H1 (cell line): Measurements from ENCODE around the gene CTXN1. TPM values are rescaled to one million over a fixed set of nuclear protein-coding genes. Genes with fewer than 3 reads are reported as not detected.

ENCODE experiments used
- CTCF ChIA-PET: fragments of 300-600 bp; sonication (Branson Sonifier 250); formaldehyde crosslinking; loops from one replicate; lab custom pipeline; 2021; ENCODE audit not compliant: partially characterized antibody; lab: Charles Lee
- POLR2A ChIA-PET: fragments of 300-600 bp; sonication (Branson Sonifier 250); formaldehyde crosslinking; loops from one replicate; lab custom pipeline; 2021; ENCODE audit warnings: inconsistent platforms; ENCODE audit not compliant: partially characterized antibody; lab: Charles Lee
- DNase-seq, 2 experiments: peaks; one replicate each; pipeline versions ENCODE4 v3.0.0 to v3.0.0-alpha.2; 2010 to 2022; ENCODE audit warnings: low spot score in 2 of 2, low read depth in 1 of 2, mixed read lengths in 1 of 2
- FAIRE-seq: peaks from 2 replicates; lab custom pipeline; 2011; peaks lifted over from hg19 to GRCh38; lab: Jason Lieb, UNC
- H2AFZ ChIP-seq: 2 replicates; pipeline ENCODE4 v1.8.1; 2012; ENCODE audit warnings: low read length, inconsistent platforms
- H2AK5ac ChIP-seq: 2 replicates; pipeline ENCODE4 v1.6.1; 2013; ENCODE audit warnings: low read depth, low read length
- H2BK120ac ChIP-seq: replicated peaks from 2 replicates; pipeline ENCODE3; 2013; ENCODE audit warnings: low read depth, low read length, inconsistent platforms
- H2BK12ac ChIP-seq: 2 replicates; pipeline ENCODE4 v1.6.1; 2013; ENCODE audit warnings: low read depth, low read length
- H2BK15ac ChIP-seq: 2 replicates; pipeline ENCODE4 v1.6.1; 2013; ENCODE audit warnings: low read length
- H2BK20ac ChIP-seq: 2 replicates; pipeline ENCODE4 v1.6.1; 2013; ENCODE audit warnings: low read length
- H2BK5ac ChIP-seq: 2 replicates; pipeline ENCODE4 v1.6.1; 2013; ENCODE audit warnings: low read depth, low read length
- H3K14ac ChIP-seq: 2 replicates; pipeline ENCODE4 v1.6.1; 2013; ENCODE audit warnings: inconsistent platforms; ENCODE audit not compliant: insufficient read length
- H3K18ac ChIP-seq: 2 replicates; pipeline ENCODE4 v1.6.1; 2013; ENCODE audit warnings: low read length; ENCODE audit errors: extremely low read depth
- H3K23ac ChIP-seq: 2 replicates; pipeline ENCODE4 v1.6.1; 2013; ENCODE audit warnings: inconsistent platforms; ENCODE audit not compliant: insufficient read length
- H3K23me2 ChIP-seq: 2 replicates; pipeline ENCODE4 v1.6.1; 2013; ENCODE audit warnings: low read depth, low read length
- H3K27ac ChIP-seq: 2 replicates; pipeline ENCODE4 v1.6.1; 2011; ENCODE audit warnings: low read depth, low read length, inconsistent platforms
- H3K27me3 ChIP-seq, 4 experiments: replicated peaks in 1 of 4; 1 replicate in 1 of 4; 2 replicates in 3 of 4; pipeline versions ENCODE4 v1.6.1 to v1.8.1; 2011 to 2013; ENCODE audit warnings: low read length in 3 of 4, mild to moderate bottlenecking in 3 of 4, inconsistent platforms in 2 of 4, mixed read lengths in 2 of 4, moderate library complexity in 1 of 4; ENCODE audit not compliant: control insufficient read depth in 3 of 4, insufficient read depth in 3 of 4; ENCODE audit errors: extremely low read depth in 1 of 4
- H3K36me3 ChIP-seq, 4 experiments: 2 replicates each; pipeline versions ENCODE4 v1.6.1 to v1.8.1; 2011 to 2013; ENCODE audit warnings: mild to moderate bottlenecking in 4 of 4, low read length in 3 of 4, moderate library complexity in 2 of 4, control low read depth in 1 of 4, inconsistent platforms in 1 of 4; ENCODE audit not compliant: insufficient read depth in 4 of 4, control insufficient read depth in 2 of 4
- H3K4ac ChIP-seq: replicated peaks from 2 replicates; pipeline ENCODE3; 2013; ENCODE audit warnings: low read length, low read depth, mixed read lengths, inconsistent platforms; ENCODE audit not compliant: insufficient read length
- H3K4me1 ChIP-seq, 4 experiments: replicated peaks in 1 of 4; 1 replicate in 1 of 4; 2 replicates in 3 of 4; pipeline versions ENCODE4 v1.6.1 to v1.8.1; 2011 to 2013; ENCODE audit warnings: low read length in 3 of 4, inconsistent platforms in 2 of 4, mixed read lengths in 1 of 4; ENCODE audit not compliant: insufficient read depth in 4 of 4, control insufficient read depth in 3 of 4
- H3K4me2 ChIP-seq, 2 experiments: 2 replicates each; pipeline versions ENCODE4 v1.6.1 to v1.8.1; 2011 to 2013; ENCODE audit warnings: low read depth in 2 of 2, low read length in 2 of 2, control low read depth in 1 of 2, inconsistent platforms in 1 of 2, mild to moderate bottlenecking in 1 of 2; ENCODE audit not compliant: insufficient read depth in 1 of 2
- H3K4me3 ChIP-seq, 4 experiments: fragments of 200-600, 300-600 bp in 1 of 4; sonication (generic), shearing (Covaris generic), sonication (Bioruptor Twin) in 1 of 4; 2 replicates each; pipeline versions ENCODE4 v1.5.1 to v1.8.1; 2011 to 2016; ENCODE audit warnings: low read length in 4 of 4, low read depth in 3 of 4, control low read depth in 2 of 4, inconsistent platforms in 2 of 4, mild to moderate bottlenecking in 2 of 4, mixed read lengths in 1 of 4, moderate library complexity in 1 of 4; ENCODE audit not compliant: insufficient read depth in 2 of 4; ENCODE audit errors: extremely low read depth in 1 of 4
- H3K56ac ChIP-seq: replicated peaks from 2 replicates; pipeline ENCODE3; 2013; ENCODE audit warnings: low read depth, mild to moderate bottlenecking, mixed read lengths, low read length, inconsistent platforms; ENCODE audit not compliant: insufficient read length
- H3K79me1 ChIP-seq: 2 replicates; pipeline ENCODE4 v1.6.1; 2013; ENCODE audit warnings: low read depth, low read length, control low read depth
- H3K79me2 ChIP-seq, 2 experiments: 2 replicates each; pipeline versions ENCODE4 v1.6.1 to v1.8.1; 2012 to 2013; ENCODE audit warnings: low read length in 2 of 2, mild to moderate bottlenecking in 2 of 2, inconsistent platforms in 1 of 2; ENCODE audit not compliant: insufficient read depth in 2 of 2, control insufficient read depth in 1 of 2
- H3K9ac ChIP-seq, 4 experiments: replicated peaks in 1 of 4; 1 replicate in 1 of 4; 2 replicates in 3 of 4; pipeline versions ENCODE4 v1.6.1 to v1.8.1; 2011 to 2013; ENCODE audit warnings: low read depth in 3 of 4, low read length in 3 of 4, control low read depth in 2 of 4, mild to moderate bottlenecking in 2 of 4, moderate library complexity in 2 of 4, inconsistent platforms in 1 of 4; ENCODE audit errors: extremely low read depth in 1 of 4
- H3K9me3 ChIP-seq, 2 experiments: 2 replicates each; pipeline versions ENCODE4 v1.6.1 to v1.8.1; 2012 to 2013; ENCODE audit warnings: mild to moderate bottlenecking in 2 of 2, moderate library complexity in 2 of 2, control low read depth in 1 of 2, inconsistent platforms in 1 of 2, low read depth in 1 of 2, low read length in 1 of 2, mixed read lengths in 1 of 2; ENCODE audit not compliant: insufficient read depth in 2 of 2
- H4K20me1 ChIP-seq, 2 experiments: replicated peaks in 1 of 2; 2 replicates each; pipeline versions ENCODE3 to v1.8.1; 2011 to 2013; ENCODE audit warnings: inconsistent platforms in 2 of 2, low read length in 2 of 2, mild to moderate bottlenecking in 1 of 2; ENCODE audit not compliant: insufficient read depth in 2 of 2, control insufficient read depth in 1 of 2
- H4K5ac ChIP-seq: 2 replicates; pipeline ENCODE4 v1.6.1; 2013; ENCODE audit warnings: low read length, low read depth, mixed read lengths, inconsistent platforms; ENCODE audit not compliant: insufficient read length
- H4K8ac ChIP-seq: 2 replicates; pipeline ENCODE4 v1.8.0; 2013; ENCODE audit warnings: mild to moderate bottlenecking, moderate library complexity, low read length, inconsistent platforms; ENCODE audit not compliant: insufficient read depth; ENCODE audit errors: extremely low read depth
- H4K91ac ChIP-seq: replicated peaks from 2 replicates; pipeline ENCODE3; 2013; ENCODE audit warnings: low read length, mixed read lengths, inconsistent platforms; ENCODE audit not compliant: insufficient read length
- GTF2F1 ChIP-seq: IDR thresholded peaks from 2 replicates; pipeline ENCODE4 v1.6.1; 2012; ENCODE audit warnings: low read depth, low read length, improper control_type of control experiment, borderline replicate concordance
- HDAC2 ChIP-seq, 2 experiments: fragments of 300-600 bp in 1 of 2; sonication (generic) in 1 of 2; IDR thresholded peaks; 2 replicates each; pipeline ENCODE4 v1.6.1; 2011 to 2012; ENCODE audit warnings: low read depth in 2 of 2, low read length in 2 of 2, mild to moderate bottlenecking in 2 of 2, moderate library complexity in 2 of 2, borderline replicate concordance in 1 of 2, inconsistent platforms in 1 of 2
- WGBS, 2 experiments: shearing (Covaris generic) in 1 of 2; methylation state at CpG; one replicate each; pipeline versions ENCODE4 v1.1.6 to v1.1.7; 2013 to 2015; ENCODE audit warnings: low lambda C conversion rate in 2 of 2, mixed read lengths in 2 of 2, inconsistent platforms in 1 of 2, low coverage in 1 of 2, missing lambda C conversion rate in 1 of 2; ENCODE audit not compliant: insufficient replicate concordance in 2 of 2, insufficient coverage in 1 of 2, insufficient read length in 1 of 2; ENCODE audit errors: extremely low coverage in 1 of 2, missing lambda C conversion rate in 1 of 2; 5-methylcytosine and 5-hydroxymethylcytosine counted together
- polyA plus RNA-seq, 7 experiments: library from polyadenylated mRNA; depleted of rRNA in 3 of 7; stranded (reverse) in 5 of 7; unstranded in 2 of 7; fragments of >200 nt in 5 of 7; fragments of 200-250 nt in 2 of 7; gene quantifications; 1 replicate in 5 of 7; 2 replicates in 1 of 7; 4 replicates in 1 of 7; pipeline versions ENCODE4 v1.2.1 to v1.2.3, GENCODE V29; 2011 to 2013; ENCODE audit warnings: missing spikeins in 2 of 7, mixed read lengths in 2 of 7
- total RNA-seq: library from RNA; stranded (reverse); fragmentation: NEBNext Ultra II Directional; extraction: Animal tissue kit (Norgen Biotek cat#: 25700); gene quantifications from 2 replicates; pipeline ENCODE4 v1.2.1, GENCODE V29; 2021

The CTXN1 gene
- total and polyA plus RNA-seq, 2 of the 8 experiments (the other 6 are each of a cell fraction or from before 2014, with no cell fraction given) = 16.4 to 58.0 TPM

DNA sequence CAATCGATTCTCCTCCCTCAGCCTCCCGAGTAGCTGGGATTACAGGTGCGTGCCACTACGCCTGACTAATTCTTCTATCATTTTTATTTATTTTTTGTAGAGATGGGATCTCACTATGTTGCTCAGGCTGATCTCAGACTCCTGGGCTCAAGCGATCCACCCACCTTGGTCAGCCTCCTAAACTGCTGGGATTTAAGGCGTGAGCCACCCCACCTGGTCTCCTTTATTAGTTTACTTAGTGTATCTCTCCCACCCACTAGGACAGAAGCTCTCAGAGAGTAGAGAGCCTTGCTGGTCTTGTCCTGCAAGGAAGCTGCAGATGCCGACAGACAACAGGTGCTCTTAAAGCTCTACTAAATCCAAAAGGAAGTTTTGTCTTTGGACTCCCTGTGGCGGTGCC is 40.1 kb downstream of the CTXN1 start:
- POLR2A ChIA-PET = interaction anchor here (0.6 to 1.2 kb wide), 5 partner anchors 14 to 43 kb away, joined by 3 to 4 read pairs (median 3); partner anchors contain the start of gene MAP2K7
- TF ChIP-seq GTF2F1 = no peak
- TF ChIP-seq HDAC2 (IDR thresholded peaks at IDR 0.05; ENCODE audit: borderline replicate concordance in 1 of 2, low read depth in 2 of 2, low read length in 2 of 2) = no peak

More for the DNA sequence above, 40.1 kb downstream of the CTXN1 start:
- Histone ChIP-seq H3K4ac (no peak overlapping the region), H3K27ac (no peak overlapping the region), H3K4me1 (peaks cover 0 to 7% (median 5%) of the 10 kb centered on the region in 4 experiments; a peak in 4 of 7 replicates), H3K79me1 (no peaks in the 10 kb centered on the region), H3K79me2 (no peaks in the 10 kb centered on the region), H3K36me3 (no peaks in the 10 kb centered on the region), H2AK5ac (no peak overlapping the region), H3K9me3 (no peaks in the 10 kb centered on the region), H4K5ac (no peak overlapping the region), H3K23me2 (peaks cover 6% of the 10 kb centered on the region; the same call in 1 of the 2 replicates), H3K56ac (no peak overlapping the region), H3K27me3 (peaks cover 0 to 4% (median 3%) of the 10 kb centered on the region in 4 experiments; a peak in 4 of 7 replicates), H3K4me3 (no peak overlapping the region), H4K91ac (no peak overlapping the region), H3K9ac (no peak overlapping the region), H3K4me2 (no peak overlapping the region), H4K8ac (no peak overlapping the region), H3K23ac (no peak overlapping the region), H2BK15ac (no peak overlapping the region), H2BK12ac (no peak overlapping the region), H3K14ac (no peak overlapping the region), H4K20me1 (no peaks in the 10 kb centered on the region), H2BK120ac (no peak overlapping the region), H2BK5ac (no peak overlapping the region), H2AFZ (no peak overlapping the region), H2BK20ac (no peak overlapping the region), H3K18ac (no peak overlapping the region)
- FAIRE-seq (no peak), DNase-seq (no peak)
- CTCF ChIA-PET = interaction anchor here (0.8 to 2.0 kb wide), 8 partner anchors 11 to 23 kb away, joined by 3 to 5 read pairs (median 4); no protein-coding TSS in a partner anchor
- 94% methylated on average over 8 of the region's 8 CpGs; no CpG with 5 or more reads in 1 of the 2 experiments for WGBS, 2 experiments
